CD4-positive, alpha-beta T cell (primary cell): ENCODE measurements around the gene DPM1. TPM values are rescaled to one million over a fixed set of nuclear protein-coding genes. Genes with fewer than 3 reads are reported as not detected.

ENCODE experiments used
- ATAC-seq: fragments of 200-7000 bp; cut with Tn5 transposase; one replicate; pipeline ENCODE4 v1.10.0; 2022; ENCODE audit warnings: mild to moderate bottlenecking; ENCODE audit not compliant: poor library complexity
- CTCF ChIA-PET: fragments of 350-600 bp; sonication (Branson Sonifier 250); formaldehyde crosslinking; loops from one replicate; lab custom pipeline; 2021; ENCODE audit warnings: antibody characterized with exemption, inconsistent platforms; lab: Charles Lee
- POLR2A ChIA-PET: fragments of 350-600 bp; sonication (Branson Sonifier 250); formaldehyde crosslinking; loops from one replicate; lab custom pipeline; 2021; ENCODE audit warnings: antibody characterized with exemption, inconsistent platforms; lab: Charles Lee
- DNase-seq, 14 experiments: peaks; one replicate each; pipeline ENCODE4 v3.0.0-alpha.2; 2013 to 2020; ENCODE audit warnings: mixed read lengths in 2 of 14
- H3K27ac ChIP-seq, 2 donors: one replicate each; pipeline versions ENCODE4 v1.5.1 to v1.7.0; 2013; ENCODE audit warnings: low read length in 2 of 2, low read depth in 1 of 2, mild to moderate bottlenecking in 1 of 2
- H3K27me3 ChIP-seq, 2 experiments: 1 replicate in 1 of 2; 2 replicates in 1 of 2; pipeline versions ENCODE4 v1.6.1 to v1.7.0; 2013; ENCODE audit warnings: low read length in 2 of 2, control low read depth in 1 of 2, mild to moderate bottlenecking in 1 of 2, moderate library complexity in 1 of 2; ENCODE audit not compliant: insufficient read depth in 2 of 2, control insufficient read depth in 1 of 2
- H3K36me3 ChIP-seq: one replicate; pipeline ENCODE4 v1.6.1; 2013; ENCODE audit warnings: low read length, control low read depth; ENCODE audit not compliant: insufficient read depth
- H3K4me1 ChIP-seq: one replicate; pipeline ENCODE4 v1.6.1; 2013; ENCODE audit warnings: low read length, control low read depth; ENCODE audit not compliant: insufficient read depth
- H3K4me3 ChIP-seq: one replicate; pipeline ENCODE4 v1.5.1; 2013; ENCODE audit warnings: mild to moderate bottlenecking, low read length, moderate library complexity
- H3K9me3 ChIP-seq, 2 experiments: 1 replicate in 1 of 2; 2 replicates in 1 of 2; pipeline versions ENCODE4 v1.6.1 to v1.7.0; 2013; ENCODE audit warnings: low read length in 2 of 2, mild to moderate bottlenecking in 2 of 2, control low read depth in 1 of 2, moderate library complexity in 1 of 2; ENCODE audit not compliant: control insufficient read depth in 1 of 2, insufficient read depth in 1 of 2
- H3K27ac Mint-ChIP-seq: one replicate; pipeline ENCODE4 v1.8.0; 2020; ENCODE audit warnings: mixed read lengths
- H3K27me3 Mint-ChIP-seq: one replicate; pipeline ENCODE4 v1.8.0; 2021; ENCODE audit warnings: mixed read lengths
- H3K36me3 Mint-ChIP-seq: one replicate; pipeline ENCODE4 v1.8.0; 2021; ENCODE audit warnings: low read depth, mixed read lengths
- H3K4me1 Mint-ChIP-seq: one replicate; pipeline ENCODE4 v1.8.0; 2021; ENCODE audit warnings: low read depth, mixed read lengths
- H3K4me3 Mint-ChIP-seq: one replicate; pipeline ENCODE4 v1.8.0; 2020; ENCODE audit warnings: mild to moderate bottlenecking, mixed read lengths
- H3K9me3 Mint-ChIP-seq: one replicate; pipeline ENCODE4 v1.8.0; 2020; ENCODE audit warnings: mixed read lengths
- intact Hi-C, 2 experiments: fragments of 100-400 bp; cut with DNase I in 1 of 2; cut with micrococcal nuclease in 1 of 2; formaldehyde crosslinking; loops; one replicate each; pipeline versions ENCODE4 v1.15.1 to v1.9.0; 2023 to 2025; cut with DNase I, micrococcal nuclease
- total RNA-seq, 174 experiments: library from RNA in 2 of 174; stranded (reverse) in 2 of 174; gene quantifications; one replicate each; pipeline ENCODE4 v1.2.3 and lab custom pipeline; 2021 to 2026
- TF ChIP-seq, protein P1 (sequence below): fragments of 200-600 bp; IDR thresholded peaks from one replicate; pipeline ENCODE4 v1.8.0; 2022; ENCODE audit warnings: antibody characterized with exemption, mild to moderate bottlenecking

Gene DPM1
- total RNA-seq, 2 experiments from 2014 or later: 44.5 to 46.5 TPM

DNA sequence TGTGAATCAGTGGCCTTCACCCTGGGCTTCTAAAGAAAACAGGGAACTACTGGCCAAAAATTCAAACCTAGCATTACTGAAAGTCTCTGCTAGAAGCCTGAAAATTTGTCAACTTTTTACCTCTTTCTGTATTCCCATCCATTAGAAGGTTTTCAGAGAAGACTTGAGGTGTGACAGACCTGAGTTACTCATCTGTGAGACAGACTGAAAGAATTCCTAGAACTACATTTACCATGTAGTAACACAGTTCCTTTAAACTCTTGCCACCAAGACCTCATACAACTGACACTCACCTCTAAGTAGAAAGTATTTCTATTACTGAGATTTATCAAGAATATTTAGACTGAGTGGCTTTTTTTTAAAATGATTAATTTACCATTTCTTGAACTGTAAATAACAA is 4.5 kb downstream of the DPM1 start:
- Mint-ChIP-seq H3K4me1 (peaks cover 51% of the 10 kb centered on the region), H3K27ac (no peak overlapping the region), H3K4me3 (no peak overlapping the region), H3K36me3 (peaks cover 86% of the 10 kb centered on the region), H3K27me3 (no peaks in the 10 kb centered on the region), H3K9me3 (no peaks in the 10 kb centered on the region)
- DNase-seq (no peak), ATAC-seq (no peak)
- intact Hi-C loops: no loop called here
- no peaks in the 10 kb centered on the region for H3K9me3 ChIP-seq
- H3K4me3 ChIP-seq: no peak overlapping the region
- TF ChIP-seq, protein P1, sequence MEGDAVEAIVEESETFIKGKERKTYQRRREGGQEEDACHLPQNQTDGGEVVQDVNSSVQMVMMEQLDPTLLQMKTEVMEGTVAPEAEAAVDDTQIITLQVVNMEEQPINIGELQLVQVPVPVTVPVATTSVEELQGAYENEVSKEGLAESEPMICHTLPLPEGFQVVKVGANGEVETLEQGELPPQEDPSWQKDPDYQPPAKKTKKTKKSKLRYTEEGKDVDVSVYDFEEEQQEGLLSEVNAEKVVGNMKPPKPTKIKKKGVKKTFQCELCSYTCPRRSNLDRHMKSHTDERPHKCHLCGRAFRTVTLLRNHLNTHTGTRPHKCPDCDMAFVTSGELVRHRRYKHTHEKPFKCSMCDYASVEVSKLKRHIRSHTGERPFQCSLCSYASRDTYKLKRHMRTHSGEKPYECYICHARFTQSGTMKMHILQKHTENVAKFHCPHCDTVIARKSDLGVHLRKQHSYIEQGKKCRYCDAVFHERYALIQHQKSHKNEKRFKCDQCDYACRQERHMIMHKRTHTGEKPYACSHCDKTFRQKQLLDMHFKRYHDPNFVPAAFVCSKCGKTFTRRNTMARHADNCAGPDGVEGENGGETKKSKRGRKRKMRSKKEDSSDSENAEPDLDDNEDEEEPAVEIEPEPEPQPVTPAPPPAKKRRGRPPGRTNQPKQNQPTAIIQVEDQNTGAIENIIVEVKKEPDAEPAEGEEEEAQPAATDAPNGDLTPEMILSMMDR: no peak
- H3K4me1 ChIP-seq: peaks cover 21% of the 10 kb centered on the region
- ChIA-PET CTCF (no interaction called here), POLR2A (no interaction called here)
- no peaks in the 10 kb centered on the region for H3K27me3 ChIP-seq
- peaks cover 58% of the 10 kb centered on the region for H3K36me3 ChIP-seq
- no peak overlapping the region for H3K27ac ChIP-seq

DNA sequence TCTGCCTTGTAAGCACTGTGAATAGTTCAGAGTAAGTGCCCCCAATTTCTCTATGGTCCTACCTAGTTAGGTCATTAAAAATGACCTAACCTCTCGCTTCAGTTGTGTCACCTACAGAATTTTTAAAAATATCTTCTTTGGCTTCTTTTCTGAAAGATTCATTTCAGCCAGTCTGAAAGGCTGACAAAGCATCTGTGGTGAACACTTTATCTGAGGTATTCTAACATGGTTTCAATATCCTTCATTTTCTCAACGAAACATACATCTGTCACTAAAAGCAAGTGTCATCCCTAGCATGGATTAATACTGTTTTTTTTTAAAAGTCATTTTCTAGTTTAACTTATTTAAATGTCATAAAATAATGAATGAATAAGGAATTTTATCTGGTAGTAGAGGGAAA is 5.1 kb downstream of the DPM1 start:
- H3K27me3 ChIP-seq: no peaks in the 10 kb centered on the region
- peaks cover 61% of the 10 kb centered on the region for H3K36me3 ChIP-seq
- CTCF ChIA-PET: no interaction called here
- Mint-ChIP-seq H3K9me3 (no peaks in the 10 kb centered on the region), H3K4me1 (peaks cover 45% of the 10 kb centered on the region), H3K27ac (no peak overlapping the region), H3K36me3 (peaks cover 86% of the 10 kb centered on the region), H3K4me3 (no peak overlapping the region), H3K27me3 (no peaks in the 10 kb centered on the region)
- H3K4me1 ChIP-seq: peaks cover 21% of the 10 kb centered on the region
- intact Hi-C loops: no loop called here
- ATAC-seq: no peak
- TF ChIP-seq, protein P1: no peak
- H3K9me3 ChIP-seq: no peaks in the 10 kb centered on the region
- no peak overlapping the region for H3K27ac ChIP-seq
- DNase-seq: no peak
- POLR2A ChIA-PET: no interaction called here
- H3K4me3 ChIP-seq: no peak overlapping the region

DNA sequence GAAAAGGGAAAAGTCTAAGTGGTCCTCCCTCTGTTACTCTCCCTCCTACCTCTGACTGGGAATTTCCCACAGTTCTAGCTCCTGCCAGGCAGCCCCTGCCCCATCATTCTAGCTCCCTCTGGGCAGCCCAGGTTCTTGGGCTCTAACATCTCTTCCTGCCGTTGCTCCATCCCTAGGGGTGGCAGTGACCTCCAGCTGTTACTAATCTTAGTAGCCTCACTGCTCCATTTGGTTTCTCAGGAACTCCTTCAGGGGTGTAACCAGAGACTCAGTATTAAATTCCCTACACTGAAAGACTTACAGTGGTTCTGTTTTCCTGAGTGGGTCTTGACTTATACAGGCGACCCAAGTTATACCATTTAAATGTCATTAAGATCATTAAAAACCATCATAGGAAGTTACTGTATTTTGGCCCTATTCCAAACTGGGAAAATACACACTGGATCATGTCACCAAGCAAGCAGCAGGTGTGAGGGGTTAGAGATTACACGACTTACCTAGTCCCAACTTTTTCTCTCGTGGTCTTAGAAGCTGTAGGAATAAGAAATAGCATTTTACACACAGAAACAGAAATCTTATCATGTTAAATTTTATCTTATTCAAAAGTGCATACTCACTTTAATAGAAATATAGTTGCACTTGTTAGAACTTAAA is 10.1 kb downstream of the DPM1 start:
- H3K27ac ChIP-seq: no peak overlapping the region
- no peak overlapping the region for H3K27ac Mint-ChIP-seq
- H3K4me3 ChIP-seq: no peak overlapping the region
- H3K36me3 Mint-ChIP-seq: peaks cover 98% of the 10 kb centered on the region
- H3K4me1 Mint-ChIP-seq: peaks cover 10% of the 10 kb centered on the region
- TF ChIP-seq, protein P1: no peak
- no peaks in the 10 kb centered on the region for H3K27me3 Mint-ChIP-seq
- no peaks in the 10 kb centered on the region for H3K9me3 Mint-ChIP-seq
- DNase-seq: no peak
- H3K27me3 ChIP-seq: no peaks in the 10 kb centered on the region
- intact Hi-C loops: no loop called here
- peaks cover 83% of the 10 kb centered on the region for H3K36me3 ChIP-seq
- H3K4me3 Mint-ChIP-seq: no peak overlapping the region
- ChIA-PET POLR2A (interaction anchor here (1.4 kb wide), 1 partner anchor 10 kb away, joined by 5 read pairs; the partner anchor contains the start of genes DPM1 and MOCS3), CTCF (no interaction called here)
- no peaks in the 10 kb centered on the region for H3K4me1 ChIP-seq
- H3K9me3 ChIP-seq: no peaks in the 10 kb centered on the region
- no peak for ATAC-seq
